ENCODE results near the gene ARID3B.

ARID3B gene

GRCh38 chr15:74599156-74599555, 58.1 kb downstream of the ARID3B start:
- H3K4me1 Mint-ChIP-seq = peaks cover 44% of the 10 kb centered on the region
- ATAC-seq (no peak), DNase-seq (ENCODE audit: low spot score in 2 of 2) (no peak)
- peak overlapping the region; percentile 93 for H3K27ac Mint-ChIP-seq
- H3K4me3 Mint-ChIP-seq = peak overlapping the region; percentile 88
- H3K9me3 Mint-ChIP-seq = no peaks in the 10 kb centered on the region
- H3K36me3 Mint-ChIP-seq = peaks cover 85% of the 10 kb centered on the region

DNA sequence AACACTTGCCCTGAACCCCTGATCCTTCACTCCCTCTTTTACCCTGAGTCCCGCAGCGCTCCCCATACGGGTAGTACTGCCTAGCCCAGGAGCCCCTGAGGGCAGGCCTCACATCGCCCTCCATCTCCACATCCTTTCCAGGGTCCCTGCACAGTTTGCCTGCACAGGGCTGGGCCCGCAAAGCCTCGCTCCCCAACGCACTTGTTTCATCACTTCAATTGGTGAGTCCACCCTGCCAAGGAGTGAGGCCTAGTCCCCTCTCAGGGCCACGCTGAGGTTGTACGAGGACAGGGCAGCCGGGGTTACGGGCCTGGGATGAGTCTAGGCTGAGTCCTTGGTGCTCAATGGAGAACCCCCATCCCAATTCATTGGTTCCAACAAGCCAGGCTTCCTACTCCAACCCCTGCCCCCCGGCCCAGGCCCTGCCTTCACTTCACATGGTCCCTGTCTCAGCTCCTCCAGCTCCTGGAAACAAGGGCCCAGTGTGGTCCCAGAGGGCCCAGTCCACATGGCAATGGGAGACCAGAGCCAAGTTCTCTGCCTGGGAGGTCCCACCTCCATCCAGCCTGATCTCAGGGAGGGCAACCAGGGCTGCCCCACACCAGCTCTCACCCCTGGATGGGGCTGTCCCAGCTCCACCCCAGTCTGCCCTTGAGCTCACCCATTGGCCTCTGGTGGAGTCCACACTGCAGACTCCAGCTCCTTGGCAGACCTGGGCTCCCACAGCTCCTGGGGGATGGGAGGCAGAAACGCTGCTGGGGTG, 62.2 kb downstream of the ARID3B start:
- H3K4me1 Mint-ChIP-seq = peaks cover 19% of the 10 kb centered on the region
- no peak overlapping the region for H3K4me3 Mint-ChIP-seq
- DNase-seq (ENCODE audit: low spot score in 2 of 2) (no peak), ATAC-seq (no peak)
- peak overlapping the region; percentile 70 for H3K27ac Mint-ChIP-seq
- H3K36me3 Mint-ChIP-seq = peaks cover 53% of the 10 kb centered on the region
- H3K9me3 Mint-ChIP-seq = no peaks in the 10 kb centered on the region

DNA sequence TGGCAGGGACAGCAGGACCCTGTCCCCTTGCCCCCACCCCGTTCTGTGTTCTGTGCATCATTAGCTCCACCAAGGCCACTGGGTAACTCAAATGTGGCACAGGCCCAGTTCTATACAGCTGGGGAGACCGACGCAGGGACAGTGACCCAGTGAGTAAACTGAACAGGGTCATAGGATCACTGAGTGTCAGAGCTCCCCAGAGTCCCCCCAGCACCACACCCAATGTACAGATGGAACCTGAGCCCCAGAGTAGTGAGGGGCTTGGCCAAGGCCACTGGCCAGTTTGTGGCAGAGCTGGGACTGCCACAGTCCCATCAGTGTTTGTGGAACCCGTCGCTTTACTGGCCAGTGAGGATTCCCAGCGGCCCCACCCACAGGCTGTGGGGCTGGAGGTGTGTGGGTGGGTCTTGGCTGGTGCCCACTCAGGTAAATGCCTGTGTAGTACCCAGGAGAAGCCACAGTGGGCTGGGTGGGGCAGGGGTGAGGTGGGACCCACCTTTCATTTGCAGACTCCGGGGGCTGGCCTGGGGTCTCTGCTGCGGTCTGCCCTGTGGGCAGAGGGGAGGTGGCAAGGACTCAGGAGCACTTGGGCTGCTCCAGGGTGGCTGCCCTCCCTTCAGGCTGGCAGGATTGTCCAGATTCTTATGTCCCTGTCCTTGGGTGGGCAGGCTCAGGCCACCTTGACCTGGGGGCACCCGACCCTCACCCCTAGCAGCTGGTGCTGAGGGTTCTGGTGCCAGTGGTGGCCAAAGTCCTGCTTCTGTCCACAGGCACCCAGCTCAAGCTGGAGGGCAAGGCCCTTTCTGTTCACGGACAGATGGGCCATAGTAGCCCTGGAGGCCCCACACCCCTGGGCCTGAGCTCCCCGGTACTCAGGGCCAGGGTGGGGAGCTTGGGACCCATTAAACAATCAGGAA, 63.0 kb downstream of the ARID3B start:
- ATAC-seq = no peak
- no peak for DNase-seq (ENCODE audit: low spot score in 2 of 2)
- no peak overlapping the region for H3K4me3 Mint-ChIP-seq
- peaks cover 44% of the 10 kb centered on the region for H3K36me3 Mint-ChIP-seq
- H3K4me1 Mint-ChIP-seq = peaks cover 11% of the 10 kb centered on the region
- peak overlapping the region; percentile 70 for H3K27ac Mint-ChIP-seq
- no peaks in the 10 kb centered on the region for H3K9me3 Mint-ChIP-seq

DNA sequence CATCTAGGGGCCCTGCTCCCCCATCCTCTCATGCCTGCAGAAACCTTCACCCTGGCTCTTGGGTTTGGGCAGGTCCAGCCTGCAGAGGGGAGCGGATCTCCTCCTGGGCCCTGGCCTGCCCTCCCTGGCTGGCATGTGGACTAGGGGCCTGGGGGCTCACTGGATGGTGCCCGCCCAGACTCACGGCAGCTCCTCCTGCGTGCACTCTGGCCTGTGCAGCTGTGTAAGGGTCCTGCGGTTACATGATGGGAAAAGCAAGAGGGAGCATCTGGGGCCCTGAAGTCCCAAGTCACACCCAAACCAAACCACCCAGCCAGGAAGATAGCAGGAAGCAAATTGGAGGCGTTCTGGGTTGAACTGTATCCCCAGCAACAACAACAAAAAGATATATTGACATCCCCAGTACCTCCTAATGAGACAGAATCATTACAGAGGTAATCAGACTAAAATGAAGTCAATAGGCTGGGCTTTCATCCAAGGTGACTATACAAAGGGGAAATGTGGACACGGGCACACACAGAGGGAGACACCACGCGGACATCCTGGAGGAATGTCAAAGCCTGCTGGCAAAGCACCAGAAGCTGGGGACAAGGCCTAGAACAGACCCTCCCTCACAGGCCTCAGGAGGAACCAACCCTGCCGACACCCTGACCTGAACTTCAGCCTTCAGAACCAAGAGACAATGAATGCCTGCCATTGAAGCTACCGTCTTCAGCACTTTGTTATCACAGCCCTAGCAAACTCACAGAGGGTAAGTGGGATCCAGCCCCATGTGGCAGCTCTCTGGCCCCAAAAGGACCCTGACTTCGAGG, 64.2 kb downstream of the ARID3B start:
- Mint-ChIP-seq H3K4me3 (no peak overlapping the region), H3K27ac (peak overlapping the region; percentile 60), H3K4me1 (peaks cover 5% of the 10 kb centered on the region), H3K9me3 (no peaks in the 10 kb centered on the region), H3K36me3 (peaks cover 35% of the 10 kb centered on the region)
- DNase-seq (ENCODE audit: low spot score in 2 of 2) (no peak), ATAC-seq (no peak)

GRCh38 chr15:74605795-74606150, 64.8 kb downstream of the ARID3B start:
- peak overlapping the region; percentile 60 for H3K27ac Mint-ChIP-seq

DNA sequence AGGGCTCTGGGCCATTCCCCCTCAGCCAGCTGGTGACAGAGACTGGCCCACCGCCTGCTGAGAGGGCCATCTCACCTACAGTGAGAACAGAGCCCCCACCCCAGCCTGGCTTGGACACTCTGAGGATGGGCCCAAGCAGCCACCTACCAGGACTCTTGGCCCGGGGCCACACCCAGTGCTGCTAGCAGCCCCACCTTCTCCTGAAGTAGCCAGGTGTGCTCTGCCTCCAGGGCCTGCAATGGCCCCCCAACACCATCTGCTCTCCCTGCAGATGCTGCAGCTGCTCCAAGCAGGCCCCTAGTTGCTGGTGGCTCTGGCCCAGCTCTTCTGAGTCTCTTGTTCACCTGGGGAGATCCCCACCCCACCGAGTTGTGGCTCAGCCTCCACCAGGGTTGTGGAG, 67.8 kb downstream of the ARID3B start:
- H3K36me3 Mint-ChIP-seq = peaks cover 8% of the 10 kb centered on the region

More at GRCh38 chr15:74605795-74606150, 64.8 kb downstream of the ARID3B start:
- Mint-ChIP-seq H3K9me3 (no peaks in the 10 kb centered on the region), H3K36me3 (peaks cover 29% of the 10 kb centered on the region), H3K4me3 (no peak overlapping the region), H3K4me1 (peaks cover 5% of the 10 kb centered on the region)
- no peak for DNase-seq (ENCODE audit: low spot score in 2 of 2)
- no peak for ATAC-seq

GRCh38 chr15:74609938-74610301, 68.9 kb downstream of the ARID3B start:
- Mint-ChIP-seq H3K4me1 (peaks cover 21% of the 10 kb centered on the region), H3K9me3 (no peaks in the 10 kb centered on the region), H3K36me3 (peaks cover 12% of the 10 kb centered on the region), H3K27ac (no peak overlapping the region), H3K4me3 (no peak overlapping the region)
- DNase-seq (ENCODE audit: low spot score in 2 of 2) (no peak), ATAC-seq (no peak)

More for the DNA sequence above, 67.8 kb downstream of the ARID3B start:
- ATAC-seq (no peak), DNase-seq (ENCODE audit: low spot score in 2 of 2) (no peak)
- Mint-ChIP-seq H3K9me3 (no peaks in the 10 kb centered on the region), H3K4me3 (no peak overlapping the region), H3K4me1 (peaks cover 15% of the 10 kb centered on the region), H3K27ac (peak overlapping the region; percentile 82)

GRCh38 chr15:74610302-74610951, 69.4 kb downstream of the ARID3B start:
- Mint-ChIP-seq H3K36me3 (peaks cover 17% of the 10 kb centered on the region), H3K27ac (no peak overlapping the region), H3K4me3 (no peak overlapping the region), H3K9me3 (no peaks in the 10 kb centered on the region), H3K4me1 (peaks cover 21% of the 10 kb centered on the region)
- no peak for DNase-seq (ENCODE audit: low spot score in 2 of 2)
- no peak for ATAC-seq

- Mint-ChIP-seq H3K27ac (no peak overlapping the region), H3K36me3 (peaks cover 25% of the 10 kb centered on the region), H3K4me3 (no peak overlapping the region), H3K4me1 (peaks cover 22% of the 10 kb centered on the region), H3K9me3 (no peaks in the 10 kb centered on the region)
- no peak for DNase-seq (ENCODE audit: low spot score in 2 of 2)
- no peak for ATAC-seq
Measured at GRCh38 chr15:74611341-74611740, 70.3 kb downstream of the ARID3B start.

DNA sequence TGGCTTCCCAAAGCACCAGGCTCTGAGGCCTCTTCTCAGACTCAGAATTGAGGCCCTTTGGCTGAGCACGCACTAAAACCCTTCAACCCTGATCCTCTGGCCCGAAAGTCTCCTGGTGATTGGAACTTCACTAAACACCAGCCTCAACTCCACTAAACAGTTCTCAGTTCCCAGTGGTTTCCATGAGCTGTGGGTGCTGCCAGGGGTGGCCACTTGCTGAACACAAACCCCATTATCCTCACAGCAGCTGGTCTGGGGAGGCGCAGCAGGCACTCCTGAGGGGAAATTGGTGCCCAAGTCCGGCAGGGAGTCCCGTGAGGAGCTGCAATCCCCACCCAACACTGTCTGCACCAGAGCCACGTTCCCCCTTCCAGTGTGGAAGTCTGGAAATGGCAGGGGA, 70.8 kb downstream of the ARID3B start:
- H3K27ac Mint-ChIP-seq = no peak overlapping the region
- H3K4me1 Mint-ChIP-seq = peaks cover 27% of the 10 kb centered on the region
- H3K36me3 Mint-ChIP-seq = peaks cover 27% of the 10 kb centered on the region
- no peak overlapping the region for H3K4me3 Mint-ChIP-seq
- H3K9me3 Mint-ChIP-seq = no peaks in the 10 kb centered on the region
- no peak for DNase-seq (ENCODE audit: low spot score in 2 of 2)
- no peak for ATAC-seq

- Mint-ChIP-seq H3K9me3 (no peaks in the 10 kb centered on the region), H3K27ac (peak overlapping the region; percentile 83), H3K36me3 (peaks cover 26% of the 10 kb centered on the region), H3K4me3 (peak overlapping the region; percentile 88), H3K4me1 (peaks cover 36% of the 10 kb centered on the region)
- DNase-seq (ENCODE audit: low spot score in 2 of 2) (no peak), ATAC-seq (no peak)
Measured at GRCh38 chr15:74612677-74613076, 71.7 kb downstream of the ARID3B start.

DNA sequence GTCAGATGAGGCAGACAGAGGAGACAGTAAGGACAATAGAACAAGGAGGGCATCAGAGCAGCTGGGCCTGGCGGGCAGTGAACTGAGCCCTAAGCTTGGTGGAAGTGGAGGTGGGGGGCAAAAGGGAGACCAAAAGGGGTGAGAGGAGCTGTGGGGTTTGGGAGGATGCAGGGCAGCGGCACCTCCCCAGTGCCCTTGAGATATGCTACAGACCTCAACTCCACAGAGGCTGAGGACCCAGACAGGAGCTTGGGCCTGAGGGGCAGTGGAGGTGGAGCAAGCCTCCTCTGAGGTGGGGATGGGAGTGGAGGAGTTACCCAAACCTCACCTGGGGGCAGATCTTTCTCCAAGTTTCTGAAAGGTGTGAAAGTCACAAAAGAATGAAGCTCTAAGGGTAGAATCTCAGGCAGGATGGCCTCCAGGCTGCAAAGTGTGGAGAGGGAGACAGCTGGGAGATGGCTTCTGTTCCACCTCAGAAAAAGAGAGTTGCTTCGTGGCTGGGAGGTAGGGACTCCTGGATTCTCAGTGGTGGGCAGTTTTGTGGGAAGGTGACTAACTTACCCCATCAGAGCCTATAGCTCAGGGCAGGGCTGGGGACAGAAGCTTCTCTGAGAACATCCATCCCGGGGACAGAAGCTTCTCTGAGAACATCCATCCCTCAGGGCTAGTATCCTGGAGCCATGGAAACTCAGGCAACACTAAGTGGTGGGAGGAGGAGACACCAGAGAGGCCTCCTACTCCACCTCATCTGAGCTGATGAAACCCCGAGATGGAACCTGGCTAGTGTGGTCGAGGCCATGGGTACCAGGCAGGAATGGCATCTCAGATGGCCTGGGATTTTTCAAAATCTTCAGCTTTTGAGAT, 72.3 kb downstream of the ARID3B start:
- peaks cover 42% of the 10 kb centered on the region for H3K4me1 Mint-ChIP-seq
- peaks cover 32% of the 10 kb centered on the region for H3K36me3 Mint-ChIP-seq
- no peaks in the 10 kb centered on the region for H3K9me3 Mint-ChIP-seq
- H3K27ac Mint-ChIP-seq = peak overlapping the region; percentile 83
- no peak for DNase-seq (ENCODE audit: low spot score in 2 of 2)
- ATAC-seq = no peak
- peak overlapping the region; percentile 88 for H3K4me3 Mint-ChIP-seq

DNA sequence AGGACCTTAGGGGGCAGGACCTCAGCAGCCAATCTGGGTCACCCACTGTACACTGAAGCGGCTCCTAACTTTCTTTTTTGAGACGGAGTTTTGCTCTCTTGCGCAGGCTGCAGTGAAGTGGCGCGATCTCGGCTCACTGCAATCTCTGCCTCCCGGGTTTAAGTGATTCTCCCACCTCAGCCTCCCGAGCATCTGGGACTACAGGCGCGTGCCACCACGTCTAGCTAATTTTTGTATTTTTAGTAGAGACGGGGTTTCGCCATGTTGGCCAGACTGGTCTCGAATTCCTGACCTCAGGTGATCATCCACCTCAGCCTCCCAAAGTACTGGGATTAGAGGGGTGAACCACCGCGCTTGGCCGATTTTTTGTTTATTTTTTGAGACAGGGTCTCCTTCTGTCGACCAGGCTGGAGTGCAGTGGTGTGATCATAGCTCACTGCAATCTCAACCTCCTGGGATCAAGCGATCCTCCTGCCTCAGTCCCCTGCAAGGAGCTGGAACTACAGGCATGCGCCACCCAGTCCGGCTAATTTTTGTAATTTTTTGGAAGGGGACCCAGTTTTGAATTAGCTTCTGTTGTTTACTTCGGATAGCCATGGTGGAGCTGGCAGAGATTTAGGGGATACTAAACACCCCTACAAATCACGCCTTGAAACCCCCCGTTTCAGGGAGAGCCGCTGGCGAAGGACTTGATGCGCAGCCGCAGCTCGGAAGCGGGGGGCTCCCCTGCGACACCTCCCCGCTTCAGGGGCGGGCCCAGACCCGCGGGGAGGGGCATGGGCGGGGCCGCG, 73.1 kb downstream of the ARID3B start:
- ATAC-seq = no peak
- peak overlapping the region; percentile 88 for H3K4me3 Mint-ChIP-seq
- DNase-seq (ENCODE audit: low spot score in 2 of 2) = no peak
- H3K4me1 Mint-ChIP-seq = peaks cover 50% of the 10 kb centered on the region
- H3K36me3 Mint-ChIP-seq = peaks cover 36% of the 10 kb centered on the region
- peak overlapping the region; percentile 96 for H3K27ac Mint-ChIP-seq
- H3K9me3 Mint-ChIP-seq = no peaks in the 10 kb centered on the region

All from stimulated activated effector memory CD8-positive, alpha-beta T cell treated with anti-CD3 and anti-CD28 coated beads, Interleukin-12 subunit alpha, Interleukin-12 subunit beta, amount 100 ng/mL, for 72 hours (primary cell).